ENCODE measurements around the gene ALLC. TPM values are rescaled to one million over a fixed set of nuclear protein-coding genes. Genes with fewer than 3 reads are reported as not detected.
"Not testable (repeated sequence)": the region's sequence is repeated elsewhere in the genome, so short reads cannot be mapped to it uniquely, and the experiment has no call there.

Gene ALLC
- 1 to 10 TPM in 1 of 2 donors, not detected in 1; 5.2 TPM for total RNA-seq

- H3K4me3 ChIP-seq: no peak within 1 kb of the TSS
- H3K9me3 ChIP-seq: no peaks in the 10 kb centered on the region
- no peaks in the 10 kb centered on the region for H3K4me1 ChIP-seq (replicated peaks)
- DNase-seq (ENCODE audit: low spot score): no peak
- H3K27me3 ChIP-seq (replicated peaks; ENCODE audit: insufficient read depth): no peaks in the 10 kb centered on the region
- 98% methylated on average over 7 of the region's 7 CpGs for WGBS
- no peak within 1 kb of the TSS for H3K27ac ChIP-seq
- intact Hi-C loops (cut with DNase I): no loop called here
- H3K36me3 ChIP-seq: no peaks in the 10 kb centered on the region
- TF ChIP-seq POLR2AphosphoS5 (IDR thresholded peaks at IDR 0.05): no peak
- no peak for TF ChIP-seq CTCF (IDR thresholded peaks at IDR 0.05)
- TF ChIP-seq POLR2A (IDR thresholded peaks at IDR 0.05): no peak
Measured at GRCh38 chr2:3657881-3658280, at the start of gene ALLC. ALLC (plus strand) TSS chr2:3658200; CDS start chr2:3671158, 12,958 bp downstream.

- Histone ChIP-seq H3K4me3 (no peak overlapping the region), H3K4me1 (replicated peaks) (no peaks in the 10 kb centered on the region), H3K27me3 (replicated peaks; ENCODE audit: insufficient read depth) (no peaks in the 10 kb centered on the region), H3K9me3 (no peaks in the 10 kb centered on the region), H3K36me3 (no peaks in the 10 kb centered on the region), H3K27ac (no peak overlapping the region)
- no peak for TF ChIP-seq POLR2AphosphoS5 (IDR thresholded peaks at IDR 0.05)
- intact Hi-C loops (cut with DNase I): no loop called here
- WGBS: 83% methylated on average over 19 of the region's 19 CpGs
- no peak for DNase-seq (ENCODE audit: low spot score)
Measured at GRCh38 chr2:3608373-3609278, 49.4 kb upstream of the ALLC start.

GRCh38 chr2:3609279-3609673 lies 48.7 kb upstream of the ALLC start:
- H3K4me1 ChIP-seq (replicated peaks); H3K4me3 ChIP-seq; H3K27ac ChIP-seq; H3K36me3 ChIP-seq; intact Hi-C loops (cut with DNase I); DNase-seq (ENCODE audit: low spot score); H3K27me3 ChIP-seq (replicated peaks; ENCODE audit: insufficient read depth); H3K9me3 ChIP-seq: not testable (repeated sequence)
- 85% methylated on average over 4 of the region's 4 CpGs for WGBS

GRCh38 chr2:3610415-3610814 lies 47.6 kb upstream of the ALLC start:
- no peak for DNase-seq (ENCODE audit: low spot score)
- no peaks in the 10 kb centered on the region for H3K4me1 ChIP-seq (replicated peaks)
- H3K36me3 ChIP-seq: no peaks in the 10 kb centered on the region
- H3K27ac ChIP-seq: no peak overlapping the region
- intact Hi-C loops (cut with DNase I): no loop called here
- WGBS: 91% methylated on average over 9 of the region's 9 CpGs
- no peaks in the 10 kb centered on the region for H3K9me3 ChIP-seq
- H3K27me3 ChIP-seq (replicated peaks; ENCODE audit: insufficient read depth): no peaks in the 10 kb centered on the region
- H3K4me3 ChIP-seq: no peak overlapping the region
- TF ChIP-seq POLR2AphosphoS5 (IDR thresholded peaks at IDR 0.05) (no peak), CTCF (IDR thresholded peaks at IDR 0.05) (no peak), POLR2A (IDR thresholded peaks at IDR 0.05) (no peak)

- no peak overlapping the region for H3K4me3 ChIP-seq
- H3K27ac ChIP-seq: no peak overlapping the region
- no peaks in the 10 kb centered on the region for H3K36me3 ChIP-seq
- intact Hi-C loops (cut with DNase I): no loop called here
- WGBS: 70% methylated on average over 23 of the region's 23 CpGs
- DNase-seq (ENCODE audit: low spot score): no peak
- no peak for TF ChIP-seq POLR2AphosphoS5 (IDR thresholded peaks at IDR 0.05)
- no peak for TF ChIP-seq CTCF (IDR thresholded peaks at IDR 0.05)
- no peak for TF ChIP-seq POLR2A (IDR thresholded peaks at IDR 0.05)
- H3K9me3 ChIP-seq: no peaks in the 10 kb centered on the region
- H3K27me3 ChIP-seq (replicated peaks; ENCODE audit: insufficient read depth): no peaks in the 10 kb centered on the region
- no peaks in the 10 kb centered on the region for H3K4me1 ChIP-seq (replicated peaks)
Measured at GRCh38 chr2:3610881-3611505, 47.0 kb upstream of the ALLC start.

Data from prostate gland (tissue), 2 donors.